Lower lobe of right lung (tissue), 2 donors: ENCODE measurements around the gene VSIG1. TPM values are rescaled to one million over a fixed set of nuclear protein-coding genes. Genes with fewer than 3 reads are reported as not detected.

Experiments used
- ATAC-seq, 2 donors: fragments of 200-7000 bp; cut with Tn5 transposase; one replicate each; pipeline ENCODE4 v1.9.1; 2020 to 2022; ENCODE audit warnings: mild to moderate bottlenecking in 2 of 2, moderate library complexity in 2 of 2
- DNase-seq: peaks from one replicate; pipeline ENCODE4 v3.0.0-alpha.2; 2020
- H3K27ac ChIP-seq: fragments of 200-600 bp; one replicate; pipeline ENCODE4 v1.8.0; 2022
- H3K27me3 ChIP-seq: fragments of 200-600 bp; one replicate; pipeline ENCODE4 v1.8.0; 2022; ENCODE audit warnings: low read depth
- H3K36me3 ChIP-seq: fragments of 200-600 bp; one replicate; pipeline ENCODE4 v1.8.0; 2022; ENCODE audit warnings: mild to moderate bottlenecking
- H3K4me1 ChIP-seq: fragments of 200-600 bp; one replicate; pipeline ENCODE4 v1.8.0; 2022
- H3K4me3 ChIP-seq: fragments of 200-600 bp; one replicate; pipeline ENCODE4 v1.8.0; 2022; ENCODE audit warnings: mild to moderate bottlenecking
- H3K9me3 ChIP-seq: fragments of 200-600 bp; one replicate; pipeline ENCODE4 v1.8.0; 2022
- CTCF ChIP-seq: fragments of 200-600 bp; IDR thresholded peaks from one replicate; pipeline ENCODE4 v1.8.0; 2022; ENCODE audit warnings: antibody characterized with exemption, mild to moderate bottlenecking
- intact Hi-C: fragments of 100-400 bp; cut with DNase I; formaldehyde crosslinking; loops from one replicate; pipeline ENCODE4 v1.11.0; 2022
- total RNA-seq: library from RNA; stranded (reverse); fragmentation: NEBNext Ultra II Directional; extraction: Animal tissue kit (Norgen Biotek cat#: 25700); gene quantifications from one replicate; pipeline ENCODE4 v1.2.1, GENCODE V29; 2021
- donor health status: DM: no; HTN: yes; CAD: no; lungs with severe emphysema.

Gene VSIG1
- total RNA-seq, 1 donor from 2014 or later = 1.6 TPM

DNA sequence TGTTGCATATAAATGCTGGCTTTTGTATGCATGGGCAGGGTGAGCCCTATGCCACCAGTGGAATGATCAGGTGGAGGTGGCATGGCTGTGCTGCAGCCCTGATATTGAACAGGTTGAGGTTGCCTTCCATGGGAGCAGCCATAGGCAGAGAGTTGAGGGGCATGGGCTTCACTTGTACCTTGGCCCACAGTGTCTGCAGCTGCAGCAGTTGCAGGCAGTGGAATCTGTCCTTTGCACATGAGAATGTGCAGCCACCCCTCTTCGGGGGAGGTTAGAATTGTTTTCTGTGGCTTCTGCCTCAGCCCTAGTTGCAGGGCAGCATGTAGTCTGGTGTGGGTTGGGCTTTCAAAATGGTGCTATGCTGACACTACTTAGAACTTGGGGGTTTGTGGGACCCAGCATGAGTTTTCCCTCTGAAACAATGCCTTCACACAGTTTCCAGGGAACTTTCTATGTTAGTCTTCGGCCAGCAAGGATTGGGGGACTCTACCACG, 25.4 kb upstream of the VSIG1 start:
- DNase-seq (no peak), ATAC-seq (no peak)
- Histone ChIP-seq H3K9me3 (no peaks in the 10 kb centered on the region), H3K4me3 (no peak overlapping the region), H3K36me3 (no peaks in the 10 kb centered on the region), H3K27ac (no peak overlapping the region), H3K27me3 (no peaks in the 10 kb centered on the region), H3K4me1 (no peaks in the 10 kb centered on the region)
- intact Hi-C loops = no loop called here
- no peak for TF ChIP-seq CTCF

DNA sequence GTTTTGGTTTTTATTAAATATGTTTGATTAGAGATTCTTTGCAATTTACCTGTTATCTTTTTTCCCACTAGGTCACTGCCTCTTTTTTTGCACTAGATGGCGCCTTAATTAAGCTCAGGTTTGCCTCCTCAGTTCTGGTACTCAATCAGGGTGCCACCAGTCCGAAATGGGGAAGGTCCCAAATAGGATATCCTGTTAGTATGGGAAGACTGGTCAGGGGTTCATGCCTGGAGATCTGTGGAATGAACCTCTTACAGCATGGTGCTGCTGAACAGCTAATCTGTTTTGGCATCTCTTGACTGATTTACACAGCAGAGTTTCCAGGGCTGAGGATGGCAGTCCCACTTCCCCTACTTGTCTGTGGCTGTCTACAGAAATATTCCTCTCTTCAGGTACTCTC, 24.2 kb upstream of the VSIG1 start:
- DNase-seq (no peak), ATAC-seq (peak in 1 of 2 donors; percentile 57)
- no peaks in the 10 kb centered on the region for H3K36me3 ChIP-seq
- no peaks in the 10 kb centered on the region for H3K9me3 ChIP-seq
- H3K4me3 ChIP-seq = no peak overlapping the region
- no peak overlapping the region for H3K27ac ChIP-seq
- TF ChIP-seq CTCF = peak; percentile 41
- intact Hi-C loops = no loop called here
- H3K4me1 ChIP-seq = no peaks in the 10 kb centered on the region
- no peaks in the 10 kb centered on the region for H3K27me3 ChIP-seq

DNA sequence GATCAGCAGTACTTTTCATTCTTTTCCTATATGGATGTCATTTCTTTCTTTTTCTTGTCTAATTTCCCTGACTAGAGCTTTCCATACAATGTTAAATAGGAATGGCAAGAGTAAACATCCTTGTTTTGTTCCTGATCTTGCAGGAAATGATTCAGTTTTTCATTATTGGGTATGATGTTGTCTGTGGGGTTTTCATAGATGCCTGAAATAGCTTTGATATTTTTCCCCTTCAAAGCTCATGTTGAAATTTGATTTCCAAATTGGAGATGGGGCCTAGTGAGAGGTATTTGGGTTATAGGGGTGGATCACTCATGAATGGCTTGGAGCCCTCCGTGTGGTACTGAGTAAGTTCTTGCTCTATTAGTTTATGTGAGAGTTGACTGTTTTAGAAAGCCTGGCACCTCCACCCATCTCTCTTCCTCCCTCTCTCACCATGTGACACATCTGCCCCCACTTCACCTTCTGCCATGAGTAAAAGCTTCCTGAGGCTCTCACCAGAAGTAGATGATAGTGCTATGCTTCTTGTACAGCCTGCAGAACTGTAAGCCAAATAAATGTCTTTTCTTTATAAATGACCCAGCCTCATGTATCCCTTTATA, 22.3 kb upstream of the VSIG1 start:
- H3K9me3 ChIP-seq = no peaks in the 10 kb centered on the region
- TF ChIP-seq CTCF = no peak
- H3K36me3 ChIP-seq = no peaks in the 10 kb centered on the region
- ATAC-seq (no peak), DNase-seq (no peak)
- H3K27me3 ChIP-seq = no peaks in the 10 kb centered on the region
- intact Hi-C loops = no loop called here
- H3K4me3 ChIP-seq = no peak overlapping the region
- no peak overlapping the region for H3K27ac ChIP-seq
- no peaks in the 10 kb centered on the region for H3K4me1 ChIP-seq

- no peak overlapping the region for H3K4me3 ChIP-seq
- H3K27me3 ChIP-seq = no peaks in the 10 kb centered on the region
- H3K36me3 ChIP-seq = no peaks in the 10 kb centered on the region
- TF ChIP-seq CTCF = no peak
- H3K27ac ChIP-seq = no peak overlapping the region
- ATAC-seq = no peak
- no peaks in the 10 kb centered on the region for H3K9me3 ChIP-seq
- intact Hi-C loops = no loop called here
- H3K4me1 ChIP-seq = no peaks in the 10 kb centered on the region
- DNase-seq = no peak
These were observed 19.5 kb upstream of the VSIG1 start for GRCh38 chrX:108025376-108025775.

DNA sequence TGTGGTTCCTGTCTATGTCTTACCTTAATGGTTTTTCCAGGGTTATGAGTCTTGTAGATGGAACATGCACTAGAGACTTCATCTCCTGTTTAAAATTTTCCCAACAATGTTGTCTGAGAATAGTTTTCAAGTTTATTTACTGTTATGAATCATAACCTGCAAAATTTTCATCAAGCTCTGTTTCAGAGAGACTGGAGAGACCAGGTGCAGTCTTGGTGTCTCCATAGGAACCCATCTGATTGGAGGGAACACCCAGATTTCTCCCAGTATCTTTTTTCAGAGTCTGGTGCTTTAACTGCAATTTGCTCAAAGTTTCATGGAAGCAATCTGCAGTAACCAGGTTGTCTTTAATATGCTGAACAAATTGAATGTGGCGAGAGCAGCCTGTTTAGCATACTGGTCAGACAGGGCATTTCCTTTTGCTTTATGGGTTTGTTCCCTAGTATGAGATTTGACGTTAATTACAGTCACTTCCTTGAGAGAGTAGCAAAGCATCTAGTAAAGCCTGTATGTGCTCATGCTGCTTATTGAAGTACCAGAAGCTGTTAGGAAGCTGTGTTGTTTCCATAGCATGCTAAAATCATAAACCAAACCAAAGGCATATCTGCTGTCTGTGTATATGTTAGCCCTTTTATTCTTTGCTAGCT, 18.8 kb upstream of the VSIG1 start:
- ATAC-seq = peak in 1 of 2 donors; percentile 35
- no peak overlapping the region for H3K27ac ChIP-seq
- H3K4me1 ChIP-seq = no peaks in the 10 kb centered on the region
- H3K27me3 ChIP-seq = no peaks in the 10 kb centered on the region
- TF ChIP-seq CTCF = no peak
- H3K4me3 ChIP-seq = no peak overlapping the region
- no peaks in the 10 kb centered on the region for H3K36me3 ChIP-seq
- DNase-seq = no peak
- intact Hi-C loops = no loop called here
- H3K9me3 ChIP-seq = no peaks in the 10 kb centered on the region
